ENCODE data around the gene ADAMTSL1.
"Not testable (repeated sequence)": the region's sequence is repeated elsewhere in the genome, so short reads cannot be mapped to it uniquely, and the experiment has no call there.

ADAMTSL1 gene

DNA sequence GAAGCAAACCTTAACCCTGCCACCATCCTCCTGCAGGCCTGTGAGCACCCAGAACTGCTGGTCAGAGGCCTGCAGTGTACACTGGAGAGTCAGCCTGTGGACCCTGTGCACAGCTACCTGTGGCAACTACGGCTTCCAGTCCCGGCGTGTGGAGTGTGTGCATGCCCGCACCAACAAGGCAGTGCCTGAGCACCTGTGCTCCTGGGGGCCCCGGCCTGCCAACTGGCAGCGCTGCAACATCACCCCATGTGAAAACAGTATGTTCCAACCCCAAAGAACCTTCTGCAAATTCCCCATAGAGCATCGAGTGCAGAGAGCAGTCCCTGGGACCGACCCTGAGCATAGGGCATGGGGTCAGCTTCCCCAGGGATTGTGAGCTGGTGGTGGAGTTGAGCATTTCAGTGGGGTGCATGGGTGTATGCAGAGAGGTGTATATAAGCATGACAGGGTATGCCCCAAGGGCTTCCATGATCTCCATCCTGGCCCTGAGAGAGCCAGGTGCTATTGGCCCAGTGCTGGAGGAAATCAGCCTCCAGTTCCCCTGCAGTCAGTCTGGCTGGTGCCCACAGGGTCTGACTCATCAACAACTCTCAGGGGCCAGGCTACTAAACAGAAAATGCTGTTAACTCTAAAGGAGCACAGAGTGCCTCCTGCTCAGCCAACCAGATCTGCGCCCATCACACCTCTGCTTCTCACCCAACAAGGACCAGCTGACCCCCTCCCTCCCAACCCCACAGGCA, 432.9 kb downstream of the ADAMTSL1 start:
- peak; percentile 43 for DNase-seq (ENCODE audit: low read depth)

DNA sequence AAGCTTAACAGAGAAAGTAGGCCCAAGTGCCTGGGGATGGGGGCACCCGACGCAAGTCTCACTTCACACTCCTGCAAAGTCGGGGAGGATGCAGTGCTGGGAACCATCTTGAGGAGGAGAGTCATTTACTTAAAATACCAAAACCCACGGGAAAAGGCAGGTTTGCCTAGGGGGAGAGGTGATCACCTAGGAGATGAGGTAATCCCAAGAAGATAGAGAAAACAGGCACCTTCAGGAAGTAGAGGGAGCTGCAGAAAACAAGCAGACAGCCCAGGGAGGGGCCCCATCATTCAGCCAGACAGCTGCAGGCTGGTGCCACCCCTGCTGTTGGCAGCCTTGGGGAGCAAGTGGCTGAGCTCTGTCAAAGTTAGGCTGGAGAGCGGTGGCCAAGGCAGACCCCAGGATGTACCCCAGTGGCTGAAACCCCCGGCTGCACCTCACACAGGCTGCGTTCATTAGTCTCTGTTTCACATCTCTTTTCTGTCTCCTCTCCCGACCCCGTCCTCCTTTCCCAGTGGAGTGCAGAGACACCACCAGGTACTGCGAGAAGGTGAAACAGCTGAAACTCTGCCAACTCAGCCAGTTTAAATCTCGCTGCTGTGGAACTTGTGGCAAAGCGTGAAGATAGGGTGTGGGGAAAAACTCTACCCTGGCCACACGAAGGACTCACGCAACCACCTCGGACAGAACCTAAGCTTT, 434.1 kb downstream of the ADAMTSL1 start:
- no peak for DNase-seq (ENCODE audit: low read depth)

DNA sequence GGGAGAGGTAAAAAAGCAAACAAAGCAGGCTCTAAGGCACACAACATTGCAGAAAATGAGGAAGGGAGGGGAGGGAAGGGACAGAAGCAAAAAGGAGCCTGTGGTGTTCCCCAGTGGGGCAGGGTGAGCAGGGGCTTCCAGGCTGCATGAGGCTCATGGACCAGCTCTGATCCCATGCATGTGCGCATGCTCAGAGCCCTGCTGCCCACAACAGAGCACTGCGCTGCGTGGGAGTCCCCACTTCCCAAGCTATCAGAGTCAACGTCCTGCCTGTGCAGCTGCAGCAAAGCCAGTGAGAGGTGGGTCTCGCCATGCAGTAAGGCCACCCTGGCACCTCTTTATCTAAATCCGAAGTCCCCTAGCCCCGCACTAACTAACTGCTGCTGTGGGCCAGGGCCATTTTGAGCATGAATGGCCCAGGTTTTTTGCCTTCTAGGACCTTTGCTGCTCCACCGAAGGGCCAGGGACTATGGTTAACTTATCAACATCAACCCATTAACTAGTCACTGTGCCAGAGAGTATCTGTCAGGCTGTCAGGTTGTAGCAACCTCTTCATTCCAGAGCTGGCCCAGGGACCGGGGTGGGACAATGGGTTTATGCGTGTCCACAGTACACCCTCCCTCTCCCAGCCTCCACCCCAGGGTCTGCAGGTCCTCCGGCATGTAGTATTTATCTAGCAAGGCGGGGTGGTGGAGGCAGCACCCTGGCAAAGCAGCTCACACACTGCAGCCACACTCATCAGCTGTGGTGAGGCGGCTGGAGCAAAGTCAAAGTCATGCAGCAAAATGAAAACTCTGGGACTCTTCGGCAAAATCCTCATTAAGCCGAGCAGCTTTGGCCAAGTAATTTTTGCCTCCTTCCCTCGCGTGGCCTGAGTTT, 435.4 kb downstream of the ADAMTSL1 start:
- no peak for DNase-seq (ENCODE audit: low read depth)

DNA sequence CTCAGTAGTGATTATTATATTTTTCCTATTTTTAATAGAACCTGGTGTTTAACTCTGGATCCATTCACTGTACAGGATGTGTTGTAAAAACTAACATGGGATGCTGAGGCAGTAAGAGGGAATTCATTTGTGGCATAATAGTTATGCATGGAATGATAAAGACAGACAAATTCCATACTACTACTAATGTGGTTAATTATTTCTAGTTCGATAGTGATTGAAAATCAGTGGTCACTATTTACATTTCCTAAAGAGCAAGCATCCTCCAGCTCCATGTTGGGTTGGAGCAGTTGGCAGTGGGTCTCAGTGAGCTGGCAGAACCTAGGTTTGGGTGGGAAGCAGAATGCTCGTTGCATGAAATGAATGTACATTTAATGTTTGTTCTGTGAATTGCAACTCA, 436.5 kb downstream of the ADAMTSL1 start:
- no peak for DNase-seq (ENCODE audit: low read depth)

DNA sequence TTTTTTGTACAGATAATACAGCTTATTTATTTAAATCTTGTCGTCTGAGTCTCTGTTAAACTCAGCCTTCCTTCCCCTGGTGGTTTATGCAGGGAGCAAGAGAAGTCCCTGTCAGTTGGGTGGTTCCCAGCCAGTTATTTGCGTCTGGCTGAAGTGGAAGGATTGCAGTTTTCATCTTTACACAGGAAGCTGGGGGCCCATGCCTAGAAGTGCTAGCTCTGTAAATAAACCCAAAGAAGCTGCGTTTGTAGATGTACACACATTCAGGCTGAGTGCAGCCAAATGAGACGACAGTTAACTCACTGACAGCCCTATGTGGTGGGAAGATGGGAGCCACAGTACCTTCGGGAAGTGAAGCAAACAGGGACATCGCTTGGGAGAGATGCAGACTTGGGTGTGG, 437.0 kb downstream of the ADAMTSL1 start:
- DNase-seq (ENCODE audit: low read depth) = no peak

DNA sequence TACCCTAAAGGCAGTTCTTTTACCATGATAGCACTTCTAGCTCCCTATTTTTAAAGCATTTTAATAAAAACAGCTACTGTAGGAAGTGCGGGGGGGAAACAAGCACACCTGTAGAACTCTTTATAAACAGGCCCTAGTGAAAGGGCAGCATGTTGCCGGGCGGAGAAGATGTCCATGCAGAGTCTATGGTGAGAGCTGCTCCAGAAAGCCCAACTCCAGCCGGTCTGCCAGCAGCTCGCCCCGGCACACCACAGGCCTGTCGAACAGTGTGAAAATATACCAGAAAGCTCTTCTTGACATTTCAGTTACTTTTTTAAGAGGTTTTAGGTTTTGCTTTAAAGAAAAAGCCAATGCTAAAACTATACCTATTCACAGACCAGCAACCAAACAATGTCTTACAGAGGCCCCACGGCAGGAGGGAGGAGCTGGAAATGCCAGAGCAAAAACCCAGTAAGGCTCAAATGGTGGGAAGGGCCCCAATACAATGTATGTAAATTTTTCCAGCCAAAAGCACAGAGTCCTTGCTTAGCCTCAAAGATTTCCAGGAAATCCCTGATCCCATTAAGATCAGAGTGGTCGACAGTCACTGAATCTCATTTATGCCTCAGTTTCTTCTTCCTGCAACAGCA, 437.9 kb downstream of the ADAMTSL1 start:
- DNase-seq (ENCODE audit: low read depth) = no peak

DNA sequence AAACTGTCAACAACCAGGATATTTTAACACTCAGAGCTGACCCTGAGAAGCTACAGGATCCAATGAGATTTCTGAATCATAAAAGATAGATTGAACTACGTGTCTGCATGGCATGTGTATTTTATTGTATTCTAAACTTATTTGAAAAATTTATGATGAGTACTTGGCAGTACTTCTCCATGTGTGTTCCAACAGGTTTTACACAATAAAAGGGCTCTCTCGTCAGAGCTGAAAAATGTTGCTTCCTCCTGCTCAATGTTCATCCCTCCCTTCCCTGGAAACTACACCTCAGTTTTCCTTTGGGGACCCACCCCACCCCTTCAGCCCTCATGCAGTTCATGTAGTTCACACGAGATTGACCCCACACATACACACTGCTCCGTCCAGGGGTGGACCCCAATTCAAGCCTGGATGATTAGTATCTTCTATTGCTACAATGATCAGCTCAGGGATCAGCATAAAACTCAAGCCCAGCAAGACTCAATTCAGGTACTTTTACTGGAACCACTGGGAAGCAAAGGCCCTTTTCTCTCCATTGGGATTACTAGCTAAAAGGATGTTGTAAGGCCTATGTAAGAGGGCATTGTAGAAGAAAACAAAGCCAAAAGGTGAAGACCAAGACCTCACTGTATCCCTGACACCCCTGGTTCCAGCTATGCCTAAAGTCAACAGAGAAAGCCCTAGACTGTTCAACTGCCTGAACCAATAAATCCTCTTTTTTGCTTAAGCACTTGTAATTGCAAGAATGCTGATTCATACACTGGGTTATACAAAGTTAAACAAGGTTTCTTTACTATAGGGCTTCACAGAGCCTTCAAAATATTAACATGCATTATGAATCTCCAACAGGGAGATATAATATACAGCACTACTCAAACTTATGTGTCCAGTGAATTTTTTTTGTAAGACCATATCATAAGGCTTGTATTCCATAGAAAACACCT, 446.5 kb downstream of the ADAMTSL1 start:
- DNase-seq (ENCODE audit: low read depth) = no peak

DNA sequence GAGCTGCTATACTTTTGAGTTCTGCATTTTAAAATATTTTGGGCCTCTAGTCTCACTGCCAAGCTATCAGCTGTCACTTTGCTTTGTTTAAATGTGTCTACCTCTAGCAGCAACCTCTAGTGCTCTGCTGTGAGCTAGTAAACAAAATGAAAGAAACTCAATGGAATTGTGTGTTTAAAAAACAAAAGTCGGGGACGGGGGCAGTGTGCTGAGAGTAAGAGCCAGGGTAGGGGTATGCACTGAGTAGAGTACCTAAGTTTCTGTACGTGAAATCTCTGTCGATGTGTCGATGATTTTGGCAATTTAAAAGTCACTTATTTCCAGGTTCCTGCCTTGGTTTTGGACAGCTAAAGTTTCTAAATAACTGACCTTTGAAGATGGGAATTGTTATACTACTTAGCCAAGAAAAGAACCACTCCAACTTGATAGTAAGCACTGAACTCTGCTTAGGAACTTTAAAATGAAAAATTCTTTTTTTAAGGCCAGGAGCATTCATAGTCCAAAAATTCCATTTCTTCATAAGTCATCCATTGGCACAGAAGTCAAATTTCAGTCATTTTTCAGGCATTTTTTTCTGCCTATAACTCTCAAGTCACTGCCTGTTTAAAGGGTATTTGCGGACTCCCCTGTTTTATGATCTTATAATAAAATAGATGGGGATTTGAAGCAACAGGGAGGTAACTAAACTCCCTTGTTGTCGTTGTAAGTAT, 447.6 kb downstream of the ADAMTSL1 start:
- no peak for DNase-seq (ENCODE audit: low read depth)

DNA sequence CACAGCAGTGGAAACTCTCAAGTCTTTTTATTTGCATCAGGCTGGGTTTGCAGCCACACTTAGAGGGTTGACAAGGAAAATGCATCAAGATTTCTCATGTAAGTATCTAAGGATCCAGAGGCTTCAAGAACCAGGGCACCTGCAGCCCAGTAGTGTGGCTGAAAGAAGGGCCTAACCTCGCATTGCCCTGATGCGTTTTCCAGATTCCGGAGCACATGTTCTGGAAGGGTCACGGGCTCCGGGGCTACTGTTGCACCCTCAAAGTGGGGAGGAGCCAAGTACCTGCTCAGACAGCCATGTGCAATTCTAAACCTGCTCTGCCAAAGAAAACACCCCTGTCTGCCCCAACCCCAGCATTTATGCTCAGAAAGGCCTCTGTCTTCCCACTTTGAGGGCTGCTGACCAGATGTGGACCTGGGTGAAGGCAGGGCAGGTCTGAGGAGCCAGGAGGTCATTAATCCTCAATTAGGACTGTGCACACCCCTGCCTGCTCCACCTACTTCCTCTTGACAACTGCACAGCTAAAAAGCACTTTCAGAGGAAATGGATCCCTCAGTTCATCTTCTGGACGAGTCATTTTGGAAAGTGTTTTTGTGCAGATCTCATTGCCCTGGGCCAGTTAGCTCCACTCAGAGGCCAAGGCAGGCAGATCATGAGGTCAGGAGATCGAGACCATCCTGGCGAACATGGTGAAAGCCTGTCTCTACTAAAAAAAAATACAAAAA, 448.4 kb downstream of the ADAMTSL1 start:
- no peak for DNase-seq (ENCODE audit: low read depth)

DNA sequence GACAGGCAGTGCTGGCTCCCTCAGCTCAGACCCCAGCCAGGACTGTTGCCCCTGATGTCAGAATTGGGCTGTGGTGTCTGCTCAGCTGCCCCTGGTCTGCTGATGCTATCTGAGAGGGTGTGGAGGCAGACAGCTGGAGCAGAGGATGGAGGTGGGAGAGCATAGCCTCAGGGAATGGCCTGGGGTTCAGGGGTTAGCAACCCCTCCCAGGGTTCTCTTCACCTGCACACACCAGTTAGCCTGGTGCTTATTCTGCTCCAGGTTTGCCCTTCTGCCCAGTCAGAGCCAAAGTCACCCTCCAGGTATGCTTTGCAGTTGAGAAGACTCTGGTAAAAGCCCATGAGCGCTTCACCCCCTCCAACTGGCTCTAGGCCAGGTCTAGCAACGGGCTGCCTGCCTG, 449.2 kb downstream of the ADAMTSL1 start:
- DNase-seq (ENCODE audit: low read depth) = no peak

DNA sequence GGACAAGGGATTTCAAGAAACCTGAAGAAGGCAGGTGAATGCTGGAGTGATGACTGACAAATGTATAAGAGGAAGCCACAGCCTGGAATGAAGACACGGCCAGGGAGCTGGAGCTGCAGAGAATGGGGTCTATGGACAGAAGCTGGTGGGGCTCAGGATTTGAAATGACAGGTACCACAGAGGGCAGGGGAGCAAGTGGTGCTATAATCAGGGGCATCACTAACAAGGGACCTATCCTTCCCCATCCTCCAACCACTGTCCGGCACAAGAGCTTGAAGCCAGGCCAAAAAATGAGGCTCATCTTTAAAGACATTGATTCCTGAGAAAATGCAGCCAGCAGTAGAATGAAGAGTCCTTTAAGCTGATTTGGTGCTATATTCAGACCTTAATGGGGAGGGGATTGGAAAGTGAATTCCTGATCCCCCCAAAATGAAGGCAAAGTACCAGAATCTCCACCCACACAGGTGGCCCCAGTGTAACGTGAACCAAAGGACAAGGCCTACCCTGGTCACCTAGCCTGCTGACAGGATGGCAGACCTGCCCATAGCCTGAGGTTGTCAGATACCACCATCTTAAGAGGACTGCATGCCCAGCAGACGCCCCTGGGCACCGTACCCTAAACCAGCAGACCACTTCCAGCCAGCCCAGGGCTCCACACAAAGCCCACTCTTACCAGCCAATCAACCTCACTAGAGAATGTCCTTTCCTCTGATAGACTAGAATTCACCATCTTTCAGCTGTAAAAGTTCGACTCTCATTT, 449.9 kb downstream of the ADAMTSL1 start:
- DNase-seq (ENCODE audit: low read depth) = no peak

DNA sequence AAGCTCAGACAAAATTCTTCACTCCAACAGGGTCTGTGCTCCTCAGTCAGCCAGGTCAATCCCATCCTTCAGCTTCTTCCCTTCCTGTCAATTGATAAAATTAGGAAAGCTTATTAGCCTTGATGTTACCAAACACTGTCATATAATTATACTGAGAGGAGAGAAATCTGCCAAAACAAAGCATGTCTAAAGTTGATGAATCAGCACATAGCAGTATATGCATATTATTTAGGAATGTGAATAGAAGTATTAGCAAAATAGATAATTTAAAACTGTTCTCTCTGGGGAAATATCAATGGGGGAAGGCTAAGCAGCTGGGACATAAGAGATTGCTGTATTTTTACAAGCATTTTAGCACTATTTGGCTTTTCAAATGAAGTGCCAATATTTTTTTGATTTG, 451.9 kb downstream of the ADAMTSL1 start:
- DNase-seq (ENCODE audit: low read depth) = no peak

DNA sequence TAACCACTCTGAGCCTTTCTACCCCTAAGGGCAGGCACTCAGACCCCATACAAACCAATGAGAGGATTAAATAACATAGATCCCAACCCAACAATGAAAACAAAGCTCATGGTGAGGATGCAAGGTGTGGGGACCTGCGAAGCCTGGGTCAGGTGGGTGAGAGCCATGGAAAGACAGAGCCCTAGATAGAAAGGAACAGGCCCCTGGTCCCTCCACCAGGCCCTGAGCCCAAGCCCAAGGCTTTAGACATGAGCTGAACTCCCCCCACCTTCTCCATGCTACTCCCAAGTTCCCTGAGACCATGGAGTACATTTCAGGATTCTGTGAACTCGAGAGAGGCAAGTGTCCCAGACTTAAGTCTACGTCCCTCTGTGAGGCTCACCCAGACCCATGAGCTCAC, 452.6 kb downstream of the ADAMTSL1 start:
- DNase-seq (ENCODE audit: low read depth) = no peak

DNA sequence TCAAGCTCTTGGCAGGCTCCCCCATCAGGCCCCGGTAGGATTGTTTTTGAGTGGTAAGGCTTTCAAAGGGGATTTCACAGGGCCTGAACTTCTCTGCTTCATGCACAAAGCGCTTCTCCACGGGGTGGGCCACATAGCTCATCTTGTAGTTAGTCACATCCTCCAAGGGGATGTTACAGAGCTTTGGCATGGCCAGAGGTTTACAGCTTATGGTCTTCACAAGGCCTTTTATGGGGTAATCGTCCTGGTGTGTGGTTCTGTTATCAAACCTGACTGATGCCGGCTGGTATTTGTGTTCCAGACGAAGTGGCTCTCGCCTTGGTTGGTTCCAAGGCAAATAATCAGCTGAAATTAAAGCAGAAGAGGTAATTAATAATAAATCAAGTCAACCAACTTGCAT, 454.8 kb downstream of the ADAMTSL1 start:
- peak; percentile 92 for DNase-seq (ENCODE audit: low read depth)

DNA sequence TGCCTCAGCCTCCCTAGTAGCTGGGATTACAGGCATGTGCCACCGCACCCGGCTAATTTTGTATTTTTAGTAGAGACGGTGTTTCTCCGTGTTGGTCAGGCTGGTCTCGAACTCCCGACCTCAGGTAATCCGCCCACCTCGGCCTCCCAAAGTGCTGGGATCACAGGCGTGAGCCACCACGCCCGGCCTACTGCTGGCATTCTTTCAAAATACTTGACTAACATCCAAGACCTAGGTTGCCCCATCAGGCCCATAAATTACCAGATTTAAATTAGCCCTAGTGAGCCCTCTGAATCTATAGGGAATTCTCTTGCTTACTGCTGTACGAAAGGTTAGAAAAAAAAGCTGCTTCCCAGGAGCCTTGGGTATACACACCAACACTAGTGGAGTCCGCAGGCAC, 456.7 kb downstream of the ADAMTSL1 start:
- not testable (repeated sequence) for DNase-seq (ENCODE audit: low read depth)

DNA sequence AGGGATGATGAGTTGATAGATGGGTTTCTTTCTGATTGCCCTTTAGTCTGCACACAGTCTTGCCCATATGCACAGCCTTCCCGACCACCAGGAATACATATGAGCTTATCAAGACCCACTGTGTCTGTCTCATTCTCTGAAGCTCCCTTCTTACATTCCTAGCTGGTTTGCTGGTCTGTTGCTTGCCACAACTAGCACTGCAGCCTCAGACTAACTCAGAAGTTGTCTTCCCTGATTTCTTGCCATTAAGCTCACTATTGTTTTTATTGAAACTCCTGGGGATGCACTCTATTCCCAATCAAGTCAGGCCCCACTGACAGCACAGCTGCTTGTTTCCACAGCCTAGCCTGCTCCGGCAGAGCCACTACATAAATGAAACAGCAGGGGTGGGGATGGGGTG, 461.6 kb downstream of the ADAMTSL1 start:
- peak; percentile 44 for DNase-seq (ENCODE audit: low read depth)

DNA sequence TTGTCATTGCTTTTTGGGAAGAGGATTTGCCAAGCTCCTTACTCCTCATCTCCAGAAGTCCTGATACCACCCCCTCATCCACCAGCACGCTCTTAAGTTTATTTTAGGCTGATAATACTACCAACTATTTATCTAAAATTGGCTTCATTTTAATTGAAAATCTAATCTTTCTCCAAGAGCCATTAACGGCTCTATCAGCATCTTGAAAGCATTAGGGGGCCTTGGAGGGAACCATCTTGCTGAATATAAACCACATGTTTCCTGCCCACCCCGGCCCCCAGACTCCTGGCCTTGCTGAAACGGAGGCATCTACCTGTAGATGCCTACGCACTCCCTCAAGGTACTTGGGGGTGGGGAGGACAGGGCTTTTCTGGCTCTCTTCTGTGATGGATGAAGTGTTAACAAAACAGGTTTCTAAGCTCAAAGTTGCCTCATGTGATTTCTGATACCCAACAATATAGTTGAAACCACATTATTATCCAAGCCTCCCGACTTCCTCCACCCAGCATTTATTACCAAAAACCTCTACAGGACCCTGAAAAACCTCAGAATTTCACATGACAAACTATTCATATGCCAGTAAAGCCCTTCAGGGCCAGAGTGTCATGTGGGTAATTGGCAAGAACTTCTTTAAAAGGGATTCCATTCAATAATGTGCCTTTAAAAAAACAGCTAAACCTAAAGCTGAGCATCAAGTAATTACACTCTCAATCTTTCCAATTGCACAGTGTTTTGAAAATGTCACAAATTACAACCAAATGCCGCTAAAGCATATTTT, 462.3 kb downstream of the ADAMTSL1 start:
- DNase-seq (ENCODE audit: low read depth) = no peak

DNA sequence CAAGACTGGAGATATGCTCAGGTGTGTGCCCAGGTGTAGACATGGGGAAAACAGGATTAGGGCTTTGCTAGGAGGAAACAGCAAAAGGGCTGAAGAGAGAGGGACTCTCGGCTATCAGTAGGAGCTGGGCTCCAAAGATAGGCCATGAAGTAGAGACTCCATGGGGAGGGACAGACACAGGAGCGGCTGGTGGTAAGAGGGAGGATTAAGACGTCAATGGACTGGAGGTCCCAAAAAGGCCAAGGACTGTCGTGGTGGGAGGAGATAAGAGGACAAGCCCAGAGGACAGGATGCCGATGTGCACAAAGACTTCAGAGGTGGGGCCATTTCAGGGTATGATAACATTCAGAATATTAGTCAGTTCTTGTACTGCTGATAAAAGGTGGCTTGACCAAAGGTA, 466.0 kb downstream of the ADAMTSL1 start:
- no peak for DNase-seq (ENCODE audit: low read depth)

Data from amniotic epithelial cell (primary cell).